M059J (cell line): Measurements from ENCODE around the gene RAP2B. TPM values are rescaled to one million over a fixed set of nuclear protein-coding genes. Genes with fewer than 3 reads are reported as not detected.
A peak's percentile ranks its signal among the peaks of the same experiment; 100 is the strongest.
"Not testable (repeated sequence)": the region's sequence is repeated elsewhere in the genome, so short reads cannot be mapped to it uniquely, and the experiment has no call there.

Experiments used
- DNase-seq: peaks from one replicate; pipeline ENCODE4 v3.0.0-alpha.2; 2012; ENCODE audit warnings: low read depth
- total RNA-seq: library from RNA; depleted of rRNA; stranded (reverse); fragments of >200 nt; shearing (Covaris generic); gene quantifications from 2 replicates; pipeline ENCODE4 v1.2.3, GENCODE V29; 2014; rRNA removed

The RAP2B gene
- total RNA-seq: 13.0 and 20.4 TPM in 2 replicates

- peak; percentile 96 for DNase-seq
Observed at GRCh38 chr3:153161714-153162512, at the start of gene RAP2B. TSS of gene RAP2B (plus strand) at chr3:153162226. CDS start at chr3:153162694, 468 bp downstream.

- DNase-seq: no peak
Observed at GRCh38 chr3:153113541-153113940, 48.5 kb upstream of the RAP2B start.

GRCh38 chr3:153114270-153114669 lies 47.8 kb upstream of the RAP2B start:
- not testable (repeated sequence) for DNase-seq

- DNase-seq: no peak
Observed at GRCh38 chr3:153115326-153115725, 46.7 kb upstream of the RAP2B start.

GRCh38 chr3:153127788-153128187 lies 34.2 kb upstream of the RAP2B start:
- no peak for DNase-seq

- DNase-seq: no peak
Observed at GRCh38 chr3:153129426-153129825, 32.6 kb upstream of the RAP2B start.

- DNase-seq: no peak
Observed at GRCh38 chr3:153129866-153130265, 32.2 kb upstream of the RAP2B start.

GRCh38 chr3:153130312-153130977 lies 31.6 kb upstream of the RAP2B start:
- peak; percentile 80 for DNase-seq

- DNase-seq: no peak
Observed at GRCh38 chr3:153137626-153138025, 24.4 kb upstream of the RAP2B start.

- peak; percentile 99 for DNase-seq
Observed at GRCh38 chr3:153138276-153139210, 23.5 kb upstream of the RAP2B start.

GRCh38 chr3:153142961-153143360 lies 19.1 kb upstream of the RAP2B start:
- peak; percentile 64 for DNase-seq

GRCh38 chr3:153144071-153144470 lies 18.0 kb upstream of the RAP2B start:
- no peak for DNase-seq

- DNase-seq: peak; percentile 81
Observed at GRCh38 chr3:153144779-153145178, 17.2 kb upstream of the RAP2B start.

GRCh38 chr3:153145454-153145853 lies 16.6 kb upstream of the RAP2B start:
- DNase-seq: no peak

GRCh38 chr3:153146191-153147053 lies 15.6 kb upstream of the RAP2B start:
- peak; percentile 5 for DNase-seq

GRCh38 chr3:153150991-153151390 lies 11.0 kb upstream of the RAP2B start:
- no peak for DNase-seq

- DNase-seq: not testable (repeated sequence)
Observed at GRCh38 chr3:153155786-153156185, 6.2 kb upstream of the RAP2B start.

GRCh38 chr3:153158189-153158588 lies 3.8 kb upstream of the RAP2B start:
- DNase-seq: no peak

- DNase-seq: no peak
Observed at GRCh38 chr3:153158961-153159735, 2.9 kb upstream of the RAP2B start.

- DNase-seq: no peak
Observed at GRCh38 chr3:153159771-153160397, 2.1 kb upstream of the RAP2B start.
